ENCODE measurements around the gene CCDC152.
"Not testable (repeated sequence)": the region's sequence is repeated elsewhere in the genome, so short reads cannot be mapped to it uniquely, and the experiment has no call there.

CCDC152 gene

GRCh38 chr5:42811591-42812446, 55.2 kb downstream of the CCDC152 start, which contains the start of gene SELENOP:
SELENOP (minus strand) TSS chr5:42811892; CDS start chr5:42808353, 3,539 bp downstream.
- no peak within 1 kb of the TSS for H3K4me3 ChIP-seq (ENCODE audit: low read depth, low read length)
- no peak for DNase-seq (ENCODE audit: low read depth)
- no peak for TF ChIP-seq CTCF (IDR thresholded peaks at IDR 0.05; ENCODE audit: low read depth, low read length, missing control alignments)

- no peak overlapping the region for H3K4me3 ChIP-seq (ENCODE audit: low read depth, low read length)
- no peak for TF ChIP-seq CTCF (IDR thresholded peaks at IDR 0.05; ENCODE audit: low read depth, low read length, missing control alignments)
- no peak for DNase-seq (ENCODE audit: low read depth)
These were observed 56.0 kb downstream of the CCDC152 start for GRCh38 chr5:42812620-42813019.

GRCh38 chr5:42813533-42813932, 56.9 kb downstream of the CCDC152 start:
- no peak for TF ChIP-seq CTCF (IDR thresholded peaks at IDR 0.05; ENCODE audit: low read depth, low read length, missing control alignments)

GRCh38 chr5:42816546-42816945, 59.9 kb downstream of the CCDC152 start:
- DNase-seq (ENCODE audit: low read depth); H3K4me3 ChIP-seq (ENCODE audit: low read depth, low read length): not testable (repeated sequence)

More at GRCh38 chr5:42813533-42813932, 56.9 kb downstream of the CCDC152 start:
- no peak overlapping the region for H3K4me3 ChIP-seq (ENCODE audit: low read depth, low read length)
- DNase-seq (ENCODE audit: low read depth) = no peak

GRCh38 chr5:42819745-42820144, 63.1 kb downstream of the CCDC152 start:
- no peak overlapping the region for H3K4me3 ChIP-seq (ENCODE audit: low read depth, low read length)
- no peak for DNase-seq (ENCODE audit: low read depth)
- no peak for TF ChIP-seq CTCF (IDR thresholded peaks at IDR 0.05; ENCODE audit: low read depth, low read length, missing control alignments)

GRCh38 chr5:42822548-42822947, 65.9 kb downstream of the CCDC152 start:
- no peak overlapping the region for H3K4me3 ChIP-seq (ENCODE audit: low read depth, low read length)
- no peak for TF ChIP-seq CTCF (IDR thresholded peaks at IDR 0.05; ENCODE audit: low read depth, low read length, missing control alignments)
- no peak for DNase-seq (ENCODE audit: low read depth)

- DNase-seq (ENCODE audit: low read depth) = no peak
- H3K4me3 ChIP-seq (ENCODE audit: low read depth, low read length) = no peak overlapping the region
- TF ChIP-seq CTCF (IDR thresholded peaks at IDR 0.05; ENCODE audit: low read depth, low read length, missing control alignments) = no peak
These were observed 67.8 kb downstream of the CCDC152 start for GRCh38 chr5:42824347-42824976.

All from GM12864 (cell line).